H1 (cell line): ENCODE results near the gene TIAM2.

ENCODE experiments used
- BRCA1 ChIP-seq: IDR thresholded peaks from 2 replicates; pipeline ENCODE4 v1.6.1; 2012; ENCODE audit warnings: low read depth, low read length, improper control_type of control experiment
- CTCF ChIP-seq, 3 experiments: IDR thresholded peaks; 1 replicate in 2 of 3; 2 replicates in 1 of 3; pipeline versions ENCODE4 v1.5.1 to v1.6.1; 2011; ENCODE audit warnings: low read length in 3 of 3, mild to moderate bottlenecking in 3 of 3, inconsistent platforms in 2 of 3, low read depth in 1 of 3, moderate library complexity in 1 of 3; ENCODE audit not compliant: insufficient read depth in 1 of 3; ENCODE audit errors: control extremely low read depth in 1 of 3
- E2F6 ChIP-seq: IDR thresholded peaks from 2 replicates; pipeline ENCODE4 v1.6.1; 2012; ENCODE audit warnings: inconsistent platforms
- EZH2 ChIP-seq: fragments of 200-600 bp; sonication (generic); IDR thresholded peaks from 2 replicates; pipeline ENCODE4 v1.7.1; 2012; ENCODE audit warnings: low read depth, mild to moderate bottlenecking, moderate library complexity, low read length, inconsistent platforms; ENCODE audit not compliant: severe bottlenecking
- GABPA ChIP-seq: IDR thresholded peaks from 2 replicates; pipeline ENCODE4 v1.6.1; 2011; ENCODE audit warnings: mild to moderate bottlenecking, low read length, moderate library complexity, borderline replicate concordance; ENCODE audit not compliant: insufficient read depth
- POLR2A ChIP-seq, 2 experiments: IDR thresholded peaks; 1 replicate in 1 of 2; 2 replicates in 1 of 2; pipeline ENCODE4 v1.6.1; 2011; ENCODE audit warnings: low read depth in 2 of 2, low read length in 2 of 2, mild to moderate bottlenecking in 2 of 2; ENCODE audit errors: control extremely low read depth in 1 of 2
- RAD21 ChIP-seq, 2 experiments: IDR thresholded peaks in 1 of 2; conservative IDR thresholded peaks in 1 of 2; 2 replicates each; pipeline ENCODE4 v1.6.1; 2011; ENCODE audit warnings: low read depth in 2 of 2, low read length in 2 of 2, improper control_type of control experiment in 1 of 2, inconsistent platforms in 1 of 2, mild to moderate bottlenecking in 1 of 2, moderate library complexity in 1 of 2
- RFX5 ChIP-seq: IDR thresholded peaks from 2 replicates; pipeline ENCODE4 v1.6.1; 2011; ENCODE audit warnings: low read depth, low read length, improper control_type of control experiment, borderline replicate concordance
- SAP30 ChIP-seq: fragments of 300-600 bp; sonication (generic); IDR thresholded peaks from 2 replicates; pipeline ENCODE4 v1.7.1; 2012; ENCODE audit warnings: low read length, moderate library complexity, mild to moderate bottlenecking, inconsistent platforms; ENCODE audit not compliant: insufficient read depth, insufficient replicate concordance
- TAF1 ChIP-seq: IDR thresholded peaks from 2 replicates; pipeline ENCODE4 v1.6.1; 2011; ENCODE audit warnings: mild to moderate bottlenecking, low read depth, low read length
- TCF12 ChIP-seq: IDR thresholded peaks from 2 replicates; pipeline ENCODE4 v1.6.1; 2011; ENCODE audit warnings: low read depth, mild to moderate bottlenecking, low read length
- TF ChIP-seq, protein P1 (sequence below): IDR thresholded peaks from 2 replicates; pipeline ENCODE4 v1.6.1; 2012; ENCODE audit warnings: low read length, inconsistent platforms

GRCh38 chr6:155157101-155157500, 162.0 kb downstream of the TIAM2 start:
- TF ChIP-seq CTCF (IDR thresholded peaks at IDR 0.05; ENCODE audit: control extremely low read depth in 1 of 3, insufficient read depth in 1 of 3, low read depth in 1 of 3, low read length in 3 of 3): no peak
- TF ChIP-seq E2F6: no peak
- TF ChIP-seq POLR2A (IDR thresholded peaks at IDR 0.05; ENCODE audit: control extremely low read depth in 1 of 2, low read depth in 2 of 2, low read length in 2 of 2): no peak
- TF ChIP-seq GABPA: no peak
- TF ChIP-seq TCF12: no peak
- no peak for TF ChIP-seq EZH2
- TF ChIP-seq SAP30: no peak
- no peak for TF ChIP-seq RAD21 (IDR thresholded peaks at IDR 0.05 in 1 of 2, conservative IDR thresholded peaks at IDR 0.05 in 1 of 2; ENCODE audit: low read depth in 2 of 2, low read length in 2 of 2)
- TF ChIP-seq TAF1: no peak
- TF ChIP-seq BRCA1: no peak
- no peak for TF ChIP-seq RFX5
- TF ChIP-seq, protein P1, sequence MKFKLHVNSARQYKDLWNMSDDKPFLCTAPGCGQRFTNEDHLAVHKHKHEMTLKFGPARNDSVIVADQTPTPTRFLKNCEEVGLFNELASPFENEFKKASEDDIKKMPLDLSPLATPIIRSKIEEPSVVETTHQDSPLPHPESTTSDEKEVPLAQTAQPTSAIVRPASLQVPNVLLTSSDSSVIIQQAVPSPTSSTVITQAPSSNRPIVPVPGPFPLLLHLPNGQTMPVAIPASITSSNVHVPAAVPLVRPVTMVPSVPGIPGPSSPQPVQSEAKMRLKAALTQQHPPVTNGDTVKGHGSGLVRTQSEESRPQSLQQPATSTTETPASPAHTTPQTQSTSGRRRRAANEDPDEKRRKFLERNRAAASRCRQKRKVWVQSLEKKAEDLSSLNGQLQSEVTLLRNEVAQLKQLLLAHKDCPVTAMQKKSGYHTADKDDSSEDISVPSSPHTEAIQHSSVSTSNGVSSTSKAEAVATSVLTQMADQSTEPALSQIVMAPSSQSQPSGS: no peak
